ENCODE data around the gene NUP205. TPM values are rescaled to one million over a fixed set of nuclear protein-coding genes. Genes with fewer than 3 reads are reported as not detected.

The NUP205 gene
- total RNA-seq, 6 donors from 2014 or later, result 27.4 to 41.9 (median 33.1) TPM

DNA sequence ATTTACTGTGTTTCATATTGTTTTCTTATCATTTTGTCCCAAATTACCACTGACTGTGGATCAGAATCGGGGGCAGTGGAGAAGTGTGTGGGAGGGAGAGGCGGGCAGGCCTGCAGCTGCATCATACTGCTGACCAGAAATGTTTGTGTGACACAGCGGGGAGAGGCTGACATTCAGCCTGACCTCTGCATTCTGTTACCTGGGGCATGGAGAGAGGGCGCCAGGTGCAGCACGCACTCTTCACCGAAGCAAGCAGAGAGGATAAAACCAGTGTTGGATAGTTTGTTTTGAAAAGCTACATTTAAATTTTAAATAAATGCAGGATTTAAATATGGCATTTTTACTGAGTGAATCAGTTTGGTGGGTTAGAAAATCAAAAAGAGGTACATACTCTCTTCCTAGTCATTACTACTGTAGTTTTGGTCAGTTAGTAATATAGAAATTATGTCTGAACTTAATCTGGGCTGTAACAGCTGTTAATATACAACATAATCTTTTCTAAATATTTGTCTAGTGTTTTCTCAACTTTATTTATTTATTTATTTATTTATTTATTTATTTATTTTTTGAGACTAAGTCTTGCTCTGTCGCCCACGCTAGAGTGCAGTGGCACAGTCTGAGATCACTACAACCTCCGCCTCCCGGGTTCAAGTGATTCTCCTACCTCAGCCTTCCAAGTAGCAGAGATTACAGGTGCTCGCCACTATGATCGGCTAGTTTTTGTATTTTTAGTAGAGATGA, 95.8 kb downstream of the NUP205 start:
- no peak for ATAC-seq (ENCODE audit: low FRiP score in 2 of 2)
- H3K27me3 ChIP-seq, result no peaks in the 10 kb centered on the region
- H3K4me3 ChIP-seq, result no peak overlapping the region
- peaks cover 0 to 3% (median 0%) of the 10 kb centered on the region in 4 donors for H3K4me1 ChIP-seq
- H3K9me3 ChIP-seq, result no peaks in the 10 kb centered on the region
- no peak for DNase-seq
- H3K36me3 ChIP-seq, result peaks cover 0 to 3% (median 0%) of the 10 kb centered on the region in 4 donors
- no peak overlapping the region for H3K27ac ChIP-seq
- WGBS, 2 donors, result 94 to 97% methylated on average over 12 of the region's 12 CpGs
- TF ChIP-seq POLR2AphosphoS5 (IDR thresholded peaks at IDR 0.05) (no peak), EP300 (IDR thresholded peaks at IDR 0.05) (no peak), POLR2A (IDR thresholded peaks at IDR 0.05) (no peak), CTCF (IDR thresholded peaks at IDR 0.05) (no peak)

- no peak overlapping the region for H3K4me3 ChIP-seq
- ATAC-seq (ENCODE audit: low FRiP score in 2 of 2) (no peak), DNase-seq (no peak)
- H3K27me3 ChIP-seq, result no peaks in the 10 kb centered on the region
- no peaks in the 10 kb centered on the region for H3K36me3 ChIP-seq
- H3K9me3 ChIP-seq, result no peaks in the 10 kb centered on the region
- WGBS, 2 donors, result 91 to 93% methylated on average over 5 of the region's 5 CpGs
- H3K27ac ChIP-seq, result peak overlapping the region in 2 of 4 donors; percentile 40 to 78
- TF ChIP-seq POLR2AphosphoS5 (IDR thresholded peaks at IDR 0.05) (no peak), POLR2A (IDR thresholded peaks at IDR 0.05) (no peak), EP300 (IDR thresholded peaks at IDR 0.05) (no peak), CTCF (IDR thresholded peaks at IDR 0.05) (no peak)
- peaks cover 13 to 21% (median 16%) of the 10 kb centered on the region in 4 donors for H3K4me1 ChIP-seq
Observed at GRCh38 chr7:135658564-135658963, 100.8 kb downstream of the NUP205 start.

DNA sequence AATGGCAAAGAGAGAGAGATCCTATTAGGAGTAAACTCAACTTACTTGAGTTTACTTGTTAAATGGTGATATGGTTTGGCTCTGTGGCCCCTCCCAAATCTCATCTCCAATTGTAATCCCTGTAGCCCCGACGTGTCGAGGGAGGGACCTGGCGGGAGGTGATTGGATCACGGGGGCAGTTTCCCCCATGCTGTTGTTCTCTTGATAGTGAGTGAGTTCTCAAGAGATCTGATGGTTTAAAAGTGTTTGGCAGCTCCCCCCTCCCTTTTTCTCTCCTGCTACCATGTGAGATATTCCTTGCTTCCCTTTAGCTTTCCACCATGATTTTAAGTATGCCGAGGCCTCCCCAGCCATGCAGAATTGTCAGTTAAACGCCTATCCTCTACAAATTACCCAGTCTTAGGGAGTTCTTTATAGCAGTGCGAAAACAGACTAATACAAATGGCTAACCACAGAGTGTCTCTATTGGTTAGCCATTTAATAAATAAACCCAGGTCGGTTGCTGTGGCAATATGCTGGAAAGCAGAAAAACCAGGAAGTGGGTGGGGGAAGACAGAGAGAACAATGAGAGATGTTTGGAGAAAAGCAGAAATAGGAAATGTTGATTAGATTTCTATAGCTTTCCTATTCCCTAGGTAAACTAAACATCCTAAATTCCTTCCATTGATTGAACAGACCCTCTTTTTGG, 101.6 kb downstream of the NUP205 start:
- Histone ChIP-seq H3K4me1 (peaks cover 20 to 29% (median 21%) of the 10 kb centered on the region in 4 donors), H3K9me3 (no peaks in the 10 kb centered on the region), H3K27me3 (no peaks in the 10 kb centered on the region), H3K36me3 (no peaks in the 10 kb centered on the region), H3K4me3 (no peak overlapping the region), H3K27ac (peak overlapping the region in 2 of 4 donors; percentile 40 to 78)
- WGBS, 2 donors, result 62 to 73% methylated on average over 9 of the region's 9 CpGs
- DNase-seq, result no peak
- ATAC-seq (ENCODE audit: low FRiP score in 2 of 2), result no peak
- TF ChIP-seq CTCF (IDR thresholded peaks at IDR 0.05), result no peak
- no peak for TF ChIP-seq POLR2A (IDR thresholded peaks at IDR 0.05)
- no peak for TF ChIP-seq EP300 (IDR thresholded peaks at IDR 0.05)
- TF ChIP-seq POLR2AphosphoS5 (IDR thresholded peaks at IDR 0.05), result no peak

DNA sequence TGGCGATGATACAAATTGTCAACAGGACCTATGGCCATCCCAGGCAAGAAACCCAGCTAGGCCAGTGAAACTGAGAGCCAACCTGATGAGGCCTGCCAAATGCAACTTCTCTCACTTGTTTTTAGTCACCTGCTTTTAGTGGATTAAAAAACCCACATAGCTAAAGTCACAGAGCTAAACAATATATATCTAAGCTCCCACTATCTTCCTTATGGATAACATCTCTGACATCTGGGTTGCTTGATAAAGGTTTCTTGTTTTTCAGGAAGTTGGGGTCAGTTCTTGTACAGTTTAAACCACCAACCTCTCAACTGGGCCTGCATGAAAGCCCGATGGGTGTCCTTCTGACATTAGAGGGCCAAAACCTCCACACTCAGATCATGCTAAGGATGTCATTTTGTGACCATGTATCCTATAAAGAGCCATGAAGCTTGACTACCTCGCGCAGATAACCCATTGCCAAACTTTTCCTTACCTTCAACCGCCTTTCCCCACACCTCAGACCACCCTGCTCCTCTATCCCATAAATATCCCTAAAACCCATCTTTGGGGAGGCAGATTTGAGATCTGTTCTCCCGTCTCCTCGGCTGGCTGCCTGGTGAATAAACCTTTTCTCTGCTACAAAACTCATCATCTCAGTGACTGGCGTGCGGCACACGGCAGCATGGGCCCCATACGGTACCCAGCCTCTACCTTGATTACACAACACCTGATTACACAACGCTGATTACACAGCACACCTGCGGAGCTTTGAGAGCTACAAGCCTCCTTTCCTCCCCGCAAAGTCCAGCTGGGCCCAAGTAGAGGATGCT, 103.8 kb downstream of the NUP205 start:
- WGBS, 2 donors, result 68 to 77% methylated on average over 14 of the region's 14 CpGs
- TF ChIP-seq POLR2A (IDR thresholded peaks at IDR 0.05) (no peak), EP300 (IDR thresholded peaks at IDR 0.05) (no peak), CTCF (IDR thresholded peaks at IDR 0.05) (no peak), POLR2AphosphoS5 (IDR thresholded peaks at IDR 0.05) (no peak)
- H3K9me3 ChIP-seq, result no peaks in the 10 kb centered on the region
- ATAC-seq (ENCODE audit: low FRiP score in 2 of 2) (peak; percentile 1 to 58), DNase-seq (peak; percentile 23 to 43)
- peak overlapping the region; percentile 26 to 93 (median 82) for H3K4me3 ChIP-seq
- H3K27me3 ChIP-seq, result no peaks in the 10 kb centered on the region
- H3K36me3 ChIP-seq, result peaks cover 0 to 3% (median 0%) of the 10 kb centered on the region in 4 donors
- peaks cover 20 to 43% (median 23%) of the 10 kb centered on the region in 4 donors for H3K4me1 ChIP-seq
- H3K27ac ChIP-seq, result peak overlapping the region; percentile 87 to 93 (median 90)
